GM18505 (cell line): Measurements from ENCODE around the gene ZNF407.

Source experiments
- ATAC-seq: cut with Tn5 transposase; IDR thresholded peaks from one replicate; pipeline ENCODE4 v1.9.1; 2021; ENCODE audit not compliant: unreplicated experiment
- POLR2A ChIP-seq: IDR thresholded peaks from 4 replicates; pipeline ENCODE4 v1.6.1; 2011; ENCODE audit warnings: borderline replicate concordance; ENCODE audit not compliant: insufficient read depth, insufficient read length; ENCODE audit errors: extremely low read depth

Gene ZNF407

DNA sequence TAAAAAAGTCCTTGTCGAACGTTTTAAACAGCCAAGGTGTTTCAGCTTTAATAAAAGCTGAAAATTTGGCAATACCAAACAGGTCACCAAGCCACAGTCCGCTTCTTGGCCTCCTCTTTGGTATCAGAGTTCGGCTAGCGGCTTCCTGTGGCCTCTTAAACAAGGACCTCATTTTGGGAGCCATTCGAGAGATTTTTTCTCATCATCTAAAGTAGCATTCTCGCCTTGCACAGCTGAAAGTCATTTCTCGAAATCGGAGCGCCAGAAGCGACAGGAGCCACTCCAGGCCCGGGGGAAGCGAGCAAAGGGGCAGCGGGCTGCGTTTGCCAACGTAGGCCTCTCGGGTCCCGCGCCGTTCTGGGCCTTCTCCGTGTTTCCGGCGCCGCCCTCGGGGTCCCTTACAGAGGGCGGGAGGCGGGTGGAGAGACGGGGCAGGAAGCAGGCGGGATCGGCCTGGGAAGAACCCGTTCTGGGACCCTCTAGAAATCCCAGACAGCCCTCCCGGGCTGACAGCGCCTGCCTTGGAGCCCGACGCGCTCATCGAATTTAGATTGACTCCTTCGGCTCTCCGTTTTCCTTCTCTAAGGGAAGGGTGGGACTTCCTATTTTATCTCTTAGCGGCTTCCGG lies 522 bp upstream of the ZNF407 start:
- ATAC-seq: peak; percentile 33
- TF ChIP-seq POLR2A: no peak

DNA sequence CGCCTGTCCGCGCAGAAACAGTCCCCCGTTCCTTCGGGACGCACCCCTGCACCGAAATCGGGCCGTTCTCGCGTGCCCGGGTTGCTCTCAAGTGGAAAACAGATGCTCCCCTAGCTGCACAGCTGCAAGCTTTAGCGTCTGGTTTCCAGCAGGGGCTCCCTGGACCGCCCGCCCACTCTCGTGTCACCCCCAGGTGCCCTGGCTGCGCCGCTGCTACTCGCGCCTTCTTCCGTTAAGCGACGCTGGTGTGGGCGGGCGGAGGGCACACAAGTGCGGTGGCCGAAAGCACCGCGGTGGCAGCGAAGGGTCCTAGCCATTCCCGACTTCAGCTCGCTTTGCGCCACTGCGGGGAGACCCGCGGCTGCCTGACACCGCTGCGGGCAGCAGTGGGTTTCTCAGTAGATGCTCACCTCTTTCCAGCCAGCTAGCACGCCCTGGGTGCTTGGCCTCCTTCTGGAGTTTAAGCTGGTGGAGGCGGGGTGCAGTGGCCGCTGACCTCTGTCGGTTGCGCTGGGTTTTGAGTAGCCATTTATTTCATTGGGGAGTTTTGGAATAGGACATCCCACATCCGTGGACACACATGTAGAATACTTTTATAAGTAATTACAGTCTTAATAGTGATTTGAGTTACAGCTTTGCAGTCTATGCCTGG lies 806 bp downstream of the ZNF407 start:
- ATAC-seq: peak; percentile 69
- no peak for TF ChIP-seq POLR2A

DNA sequence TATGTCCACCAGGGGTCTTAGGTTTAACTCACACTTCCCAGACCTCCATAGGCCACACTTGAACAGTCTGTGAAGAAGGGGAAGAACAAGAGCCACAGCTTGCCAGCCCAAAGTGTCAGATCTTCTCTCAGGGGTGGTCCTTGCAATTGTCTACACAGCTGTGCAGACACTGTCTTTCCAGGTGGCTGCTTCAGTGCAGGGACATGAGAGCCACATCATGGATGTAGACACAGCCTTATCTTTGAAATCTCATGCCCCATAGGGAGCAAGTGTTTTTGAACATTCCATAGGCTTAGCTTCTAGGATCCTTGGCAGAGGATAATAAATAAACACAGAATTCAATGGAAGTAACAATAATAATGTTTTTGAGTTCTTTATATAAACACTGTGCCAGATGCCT lies 6.7 kb downstream of the ZNF407 start:
- no peak for ATAC-seq
- no peak for TF ChIP-seq POLR2A

DNA sequence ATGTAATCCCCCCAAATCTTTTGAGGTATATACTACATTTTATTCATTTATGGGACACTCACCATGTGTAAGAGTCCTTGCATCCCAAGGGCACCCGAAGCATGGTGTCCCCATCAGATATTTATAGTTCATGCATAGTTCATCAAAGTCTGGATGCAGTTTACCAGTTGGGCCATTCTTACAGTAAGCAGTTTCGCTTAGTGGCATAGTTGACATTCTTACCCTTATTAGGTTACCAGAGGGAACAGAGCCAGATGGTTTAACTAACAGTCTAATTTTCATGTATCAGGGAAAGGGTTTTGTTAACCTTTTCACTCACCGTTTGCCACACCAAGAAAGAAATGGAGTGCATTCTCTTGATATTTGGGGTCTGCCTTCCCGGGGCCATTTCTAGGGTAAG lies 7.1 kb downstream of the ZNF407 start:
- no peak for ATAC-seq
- no peak for TF ChIP-seq POLR2A

DNA sequence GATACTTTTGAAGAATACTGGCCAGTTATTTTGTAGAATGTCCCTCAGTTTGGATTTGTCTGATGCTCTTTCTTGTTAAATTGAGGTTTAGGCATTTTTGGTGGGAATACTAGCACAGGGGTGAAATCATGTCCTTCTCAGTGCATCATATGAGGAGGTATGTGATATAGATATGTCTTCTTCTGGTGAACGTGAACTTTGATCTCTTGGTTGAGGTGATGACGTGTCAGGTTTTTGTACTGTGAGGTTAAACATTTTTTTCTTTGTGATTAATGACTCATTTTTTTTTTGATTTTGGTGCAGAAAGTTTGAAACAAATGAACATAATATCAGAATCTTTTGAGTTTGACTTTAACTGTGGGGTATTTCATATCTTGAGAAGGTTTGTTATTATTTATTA lies 11.0 kb downstream of the ZNF407 start:
- ATAC-seq: no peak
- no peak for TF ChIP-seq POLR2A

DNA sequence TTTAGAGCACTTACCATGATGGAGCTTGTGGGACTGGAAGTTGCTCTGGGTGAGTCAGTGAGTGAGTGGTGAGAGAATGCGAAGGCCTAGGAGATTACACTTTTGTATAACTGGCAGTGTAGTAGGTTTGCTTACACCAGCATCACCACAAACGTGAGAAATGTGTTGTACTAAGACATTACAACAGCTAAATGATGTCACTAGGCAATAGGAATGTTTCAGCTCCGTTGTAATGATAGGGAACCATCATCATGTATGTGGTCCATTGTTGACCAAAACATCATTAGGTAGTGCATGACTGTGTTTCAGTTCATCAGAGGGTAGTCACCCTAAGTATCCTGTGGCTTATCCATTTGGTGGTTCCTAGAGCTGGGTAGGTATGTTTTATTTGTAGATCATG lies 11.9 kb downstream of the ZNF407 start:
- no peak for ATAC-seq

DNA sequence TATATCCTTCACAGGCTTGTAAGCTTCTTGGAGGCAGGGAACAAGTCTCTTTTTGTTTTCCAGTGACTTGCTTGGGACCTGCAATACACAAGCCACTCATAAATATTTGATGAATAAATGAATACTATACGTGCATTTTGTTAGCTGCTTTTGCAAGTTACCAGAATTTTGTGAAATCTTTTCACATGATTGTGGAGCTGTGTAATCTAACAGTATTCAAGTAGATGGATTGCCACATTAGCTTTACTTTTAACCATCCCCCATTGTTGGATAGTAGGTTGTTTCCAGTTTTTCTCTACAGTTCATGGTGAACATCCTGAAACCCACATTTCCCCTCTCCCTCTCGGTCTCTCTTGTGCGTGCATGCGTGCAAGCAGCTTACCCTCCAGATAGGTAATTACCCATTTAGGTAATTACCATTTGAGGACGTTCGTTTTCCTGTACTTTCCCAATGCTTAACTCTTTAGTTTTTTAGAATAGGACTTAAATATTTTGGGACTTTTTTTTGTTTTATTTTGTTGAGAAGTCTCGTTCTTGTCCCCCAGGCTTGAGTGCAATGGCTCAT lies 12.5 kb downstream of the ZNF407 start:
- ATAC-seq: no peak
- TF ChIP-seq POLR2A: no peak

More for the DNA sequence above, 11.9 kb downstream of the ZNF407 start:
- TF ChIP-seq POLR2A: no peak

DNA sequence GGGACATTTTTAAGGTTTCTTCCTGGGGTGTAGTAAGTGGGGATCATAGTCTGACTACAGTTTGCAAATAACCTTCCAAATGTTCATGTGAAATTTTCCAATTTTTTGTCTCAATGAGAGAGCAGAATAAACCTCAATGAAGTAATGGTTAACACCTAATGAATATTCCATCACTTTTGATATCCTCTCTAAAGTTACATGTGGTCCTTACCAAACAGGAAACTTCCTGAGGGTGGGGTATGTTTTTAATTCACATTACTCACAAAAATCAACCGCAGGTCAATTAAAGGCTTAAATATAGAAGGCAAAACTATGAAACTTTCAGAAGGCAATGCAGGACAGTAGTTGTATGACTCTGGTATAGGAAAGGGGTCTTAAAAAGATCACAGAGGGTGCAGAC lies 13.2 kb downstream of the ZNF407 start:
- ATAC-seq: no peak
- no peak for TF ChIP-seq POLR2A

DNA sequence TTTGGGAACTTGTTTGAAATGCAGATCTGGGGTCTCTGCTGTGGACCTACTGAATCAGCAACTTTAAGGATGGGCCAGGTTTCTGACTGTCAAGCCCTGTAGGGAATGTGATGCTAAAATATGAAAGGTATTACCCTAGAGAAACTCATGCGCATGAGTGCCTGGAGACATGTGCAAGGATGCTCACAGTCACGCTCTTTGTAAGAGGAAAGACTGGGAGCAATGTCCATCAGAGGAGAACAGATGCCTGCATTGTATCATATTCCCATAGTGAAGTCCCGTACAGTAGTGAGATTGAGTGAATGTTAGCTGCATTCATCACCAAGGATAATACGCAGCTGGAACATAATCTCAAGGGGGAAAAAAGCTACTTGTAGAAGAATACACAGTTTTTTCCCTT lies 14.1 kb downstream of the ZNF407 start:
- no peak for ATAC-seq
- no peak for TF ChIP-seq POLR2A

DNA sequence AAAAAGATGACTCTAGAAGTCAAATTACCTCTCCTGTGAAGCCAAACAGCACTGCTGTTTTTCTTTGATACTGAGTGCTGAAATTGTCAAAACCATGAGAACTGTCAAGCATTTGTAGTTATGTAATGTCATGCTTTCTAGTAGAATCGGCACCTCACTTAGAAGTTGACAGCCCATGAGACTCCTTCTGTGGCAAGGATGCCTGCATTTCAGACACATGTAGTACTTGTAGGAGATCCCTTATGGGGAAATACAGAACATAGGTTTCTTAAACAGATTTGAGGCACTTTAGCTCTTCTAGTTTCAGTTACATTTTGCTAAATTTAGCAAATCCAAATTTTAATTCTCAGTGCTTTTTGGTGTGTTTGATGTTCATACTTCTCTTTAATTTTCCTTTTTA lies 15.7 kb downstream of the ZNF407 start:
- TF ChIP-seq POLR2A: no peak
- no peak for ATAC-seq

DNA sequence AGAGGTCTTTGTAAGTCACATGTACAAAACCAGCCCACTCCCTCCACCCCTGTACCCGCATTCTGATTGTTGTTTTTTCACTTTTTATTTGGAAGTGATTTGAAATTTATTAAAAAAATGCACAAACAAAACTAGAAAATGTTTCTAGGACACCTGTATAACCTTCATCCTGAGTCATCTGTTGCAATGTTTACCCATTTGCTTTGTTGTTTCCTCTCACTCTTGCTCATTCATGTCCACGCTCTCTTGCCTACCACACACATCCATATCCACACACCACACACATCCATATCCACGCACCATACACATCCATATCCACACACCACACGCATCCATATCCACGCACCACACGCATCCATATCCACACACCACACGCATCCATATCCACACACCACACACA lies 18.8 kb downstream of the ZNF407 start:
- ATAC-seq: no peak
- TF ChIP-seq POLR2A: no peak

DNA sequence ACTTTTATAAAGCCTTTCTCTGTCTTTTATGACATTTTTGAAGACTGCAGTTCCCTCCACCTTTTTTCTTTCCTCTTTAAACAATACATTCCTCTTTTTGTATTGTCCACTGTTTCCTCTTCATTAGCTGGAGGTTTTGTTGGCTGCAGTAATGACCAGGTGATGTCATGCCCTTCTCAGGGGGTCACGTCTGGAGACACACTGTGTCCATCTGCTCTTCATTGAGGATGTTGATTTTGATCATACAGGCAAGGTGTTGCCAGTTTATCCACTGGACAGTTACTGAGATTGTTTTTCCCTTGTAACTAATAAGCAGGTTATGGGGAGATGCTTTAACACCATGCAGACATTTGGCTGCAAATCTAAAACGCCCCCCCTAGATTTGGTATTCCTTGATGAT lies 19.8 kb downstream of the ZNF407 start:
- TF ChIP-seq POLR2A: no peak
- no peak for ATAC-seq

DNA sequence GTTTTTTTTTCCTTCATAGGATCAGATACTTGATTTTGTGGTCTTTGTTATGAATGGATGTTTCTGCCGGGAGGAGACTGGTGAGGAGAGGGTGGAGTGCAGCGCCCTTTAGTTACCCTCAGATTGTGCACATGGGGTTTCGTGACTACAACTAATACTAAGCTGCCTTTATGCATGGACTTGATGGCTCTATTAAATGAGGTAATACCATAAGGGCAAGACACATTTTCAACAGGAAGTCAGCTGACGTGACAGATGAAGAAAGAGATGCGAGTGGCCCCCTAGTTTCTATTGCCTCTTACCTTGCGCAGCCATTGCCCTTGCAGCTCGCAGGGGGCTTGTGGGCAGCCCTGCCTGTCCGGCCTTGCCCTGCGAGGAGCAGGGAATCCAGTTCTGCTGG lies 24.4 kb downstream of the ZNF407 start:
- no peak for TF ChIP-seq POLR2A

DNA sequence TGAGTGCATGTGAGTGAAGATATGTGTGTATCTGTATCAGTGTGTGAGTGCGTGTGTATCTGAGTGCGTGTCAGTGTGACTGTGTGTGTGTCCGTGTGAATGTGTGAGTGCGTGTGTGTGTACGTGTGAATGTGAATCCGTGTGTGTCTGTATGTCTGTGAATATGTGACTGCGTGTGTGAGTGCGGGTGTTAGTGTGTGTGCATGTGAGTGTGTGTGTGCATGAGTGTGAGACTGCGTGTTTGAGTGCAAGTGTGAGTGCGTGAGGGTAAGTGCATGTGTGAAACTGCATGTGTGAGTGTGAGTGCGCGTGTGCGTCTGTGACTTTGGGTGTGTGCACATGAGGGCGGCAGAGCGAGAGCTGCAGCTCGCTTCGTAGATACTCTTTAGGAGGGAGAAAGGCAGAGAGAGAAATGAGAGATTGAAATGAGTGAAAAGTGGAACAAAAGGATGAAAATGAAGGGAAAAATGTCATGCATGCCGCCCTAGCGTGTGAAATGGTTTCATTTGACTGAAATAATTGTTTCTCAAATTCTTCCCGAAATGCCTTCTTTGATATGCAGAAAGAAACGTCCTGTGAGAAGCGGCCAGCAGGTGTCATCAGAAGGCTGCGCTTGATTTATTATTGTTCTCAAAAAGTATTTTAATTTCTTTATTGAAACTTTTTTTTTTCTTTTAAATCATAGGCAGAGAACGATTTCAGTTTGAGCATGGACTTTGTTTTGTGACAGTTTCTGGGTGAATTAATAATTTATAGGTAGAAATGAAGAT lies 25.6 kb downstream of the ZNF407 start:
- ATAC-seq: no peak
- no peak for TF ChIP-seq POLR2A

More for the DNA sequence above, 24.4 kb downstream of the ZNF407 start:
- no peak for ATAC-seq

DNA sequence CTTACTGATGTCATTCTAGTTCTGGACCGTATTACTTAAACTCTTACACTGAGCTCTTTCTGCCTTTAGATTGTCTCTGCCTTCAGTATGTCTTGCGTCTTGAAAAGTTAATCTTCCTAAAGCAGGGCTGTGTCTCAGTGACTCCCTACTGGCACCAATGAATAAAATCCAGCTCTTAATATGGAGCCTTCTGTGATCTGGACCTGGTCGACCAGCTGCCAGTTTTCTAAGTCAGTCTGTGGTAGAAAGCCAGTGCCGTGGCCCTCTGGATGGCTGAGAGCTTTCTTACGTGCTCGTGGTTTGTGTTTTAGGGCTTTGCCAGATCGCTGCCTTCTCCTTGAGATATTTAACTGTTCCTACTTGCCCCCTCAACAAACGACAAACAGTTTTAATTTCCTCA lies 26.8 kb downstream of the ZNF407 start:
- ATAC-seq: no peak
- TF ChIP-seq POLR2A: no peak

DNA sequence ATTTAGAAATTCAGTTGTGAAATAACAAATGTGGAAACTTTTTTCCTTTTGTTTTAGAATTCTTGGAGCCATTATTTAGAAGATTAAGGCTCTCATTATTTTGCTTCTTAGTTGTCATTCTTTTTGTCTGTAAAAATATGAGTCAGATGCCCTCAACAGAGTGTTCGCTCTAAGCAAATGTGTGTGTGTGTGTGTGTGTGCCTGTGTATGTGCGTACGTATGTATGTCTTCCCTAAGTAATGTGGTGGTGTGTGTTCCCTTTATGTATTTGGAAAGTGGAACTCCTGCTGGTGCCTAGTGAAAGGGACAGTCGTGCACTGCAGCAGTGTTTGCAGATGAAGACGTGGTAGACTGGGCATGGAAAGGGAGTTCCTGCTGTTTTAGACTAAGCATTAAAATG lies 27.5 kb downstream of the ZNF407 start:
- no peak for TF ChIP-seq POLR2A

More for the DNA sequence above, 27.5 kb downstream of the ZNF407 start:
- ATAC-seq: no peak
